ENCODE measurements around the gene EPG5. TPM values are rescaled to one million over a fixed set of nuclear protein-coding genes. Genes with fewer than 3 reads are reported as not detected.

EPG5 gene
- total and polyA plus RNA-seq, 2 of the 4 experiments (the other 2 are of a cell fraction) = 37.3 to 114 TPM

GRCh38 chr18:45954070-45954934 is 12.8 kb downstream of the EPG5 start:
- intact Hi-C loops (cut with micrococcal nuclease) = no loop called here
- H3K4me1 ChIP-seq (ENCODE audit: control insufficient read depth, insufficient read depth, low read length) = peaks cover 37% of the 10 kb centered on the region
- in situ Hi-C loops (cut with MboI; ENCODE audit: low sequenced_read_pairs) = no loop called here

More at GRCh38 chr18:45954070-45954934, 12.8 kb downstream of the EPG5 start:
- POLR2A ChIA-PET (ENCODE audit: unreplicated experiment) = interaction anchor here (0.5 to 1.2 kb wide), 2 partner anchors 9 to 221 kb away, joined by 4 to 7 read pairs; no protein-coding TSS in a partner anchor
- Histone ChIP-seq H4K5ac (ENCODE audit: low read depth, low read length) (peak overlapping the region; percentile 98), H2AK9ac (replicated peaks; ENCODE audit: low read depth, low read length, poor library complexity) (peak overlapping the region; percentile 10), H3K27ac (ENCODE audit: insufficient read depth, low read length) (peak overlapping the region; percentile 99), H2BK15ac (ENCODE audit: low read depth, low read length) (peak overlapping the region; percentile 100), H3K56ac (ENCODE audit: extremely low read depth, insufficient read depth, low read length) (peak overlapping the region; percentile 98), H3K4ac (ENCODE audit: low read depth, low read length) (peak overlapping the region; percentile 99), H3K9me1 (ENCODE audit: insufficient read depth, low read length) (peaks cover 11% of the 10 kb centered on the region), H3K79me1 (ENCODE audit: low read depth in 1 of 2, low read length in 2 of 2) (peaks cover 30 to 60% of the 10 kb centered on the region in 2 experiments), H2AFZ (replicated peaks; ENCODE audit: low read length, poor library complexity) (no peak overlapping the region), H3K18ac (ENCODE audit: low read depth, low read length) (peak overlapping the region; percentile 97), H3K4me2 (ENCODE audit: low read depth, low read length) (peak overlapping the region; percentile 57), H3K4me3 (ENCODE audit: insufficient read depth, low read depth, low read length) (no peak overlapping the region), H3K36me3 (ENCODE audit: control insufficient read depth, insufficient read depth, low read length) (peaks cover 24% of the 10 kb centered on the region), H4K20me1 (ENCODE audit: insufficient read depth, low read length) (no peaks in the 10 kb centered on the region), H3K14ac (replicated peaks; ENCODE audit: low read depth, low read length) (peak overlapping the region; percentile 99), H4K91ac (ENCODE audit: insufficient read depth, low read depth, low read length) (peak overlapping the region; percentile 100), H2BK5ac (ENCODE audit: low read depth, low read length, poor library complexity, severe bottlenecking) (peak overlapping the region; percentile 98), H3K9ac (ENCODE audit: low read depth, low read length) (peak overlapping the region; percentile 67), H4K8ac (ENCODE audit: low read depth in 2 of 2, low read length in 2 of 2) (peak overlapping the region; percentile 96 to 98), H3K9me3 (ENCODE audit: control insufficient read depth, insufficient read depth, low read length) (no peaks in the 10 kb centered on the region), H3K23ac (ENCODE audit: low read depth, low read length) (peak overlapping the region; percentile 99), H2BK20ac (ENCODE audit: low read depth, low read length) (peak overlapping the region; percentile 99), H2BK120ac (ENCODE audit: low read depth, low read length) (peak overlapping the region; percentile 99), H2AK5ac (ENCODE audit: low read depth, low read length) (peak overlapping the region; percentile 91), H3K27me3 (ENCODE audit: control insufficient read depth, insufficient read depth, low read length) (no peaks in the 10 kb centered on the region)
- CTCF ChIA-PET = interaction anchor here (1.3 kb wide), 1 partner anchor 13 kb away, joined by 6 read pairs; no protein-coding TSS in a partner anchor
- ATAC-seq (ENCODE audit: low read depth) (peak; percentile 70), DNase-seq (peak; percentile 95)
- dilution Hi-C loops (cut with HindIII; ENCODE audit: low sequenced_read_pairs, unreplicated experiment) = no loop called here
- TSS peak; percentile 96 for BruUV-seq (replicated peaks)
- TF ChIP-seq POLR2A (IDR thresholded peaks at IDR 0.05; ENCODE audit: low read depth, low read length) = no peak
- no peak for TF ChIP-seq ELK1 (IDR thresholded peaks at IDR 0.05; ENCODE audit: borderline replicate concordance, low read depth, low read length)
- 0 out of 2 replicates have a peak, but pooled peaks have one; percentile 37 for TF ChIP-seq BHLHE40 (IDR thresholded peaks at IDR 0.05; ENCODE audit: low read depth, low read length)
- no peak; the same call in 1 of the 2 replicates for TF ChIP-seq MAZ (IDR thresholded peaks at IDR 0.05; ENCODE audit: borderline replicate concordance, low read depth, low read length)
- TF ChIP-seq RCOR1 (IDR thresholded peaks at IDR 0.05; ENCODE audit: insufficient replicate concordance, low read length) = no peak
- no peak for TF ChIP-seq RAD21 (IDR thresholded peaks at IDR 0.05; ENCODE audit: low read length)
- peak; percentile 60 for TF ChIP-seq NFE2L2 (IDR thresholded peaks at IDR 0.05; ENCODE audit: low read depth, low read length)
- TF ChIP-seq MXI1 (IDR thresholded peaks at IDR 0.05; ENCODE audit: borderline replicate concordance, low read depth, low read length) = 0 out of 2 replicates have a peak, but pooled peaks have one; percentile 29
- 0 out of 2 replicates have a peak, but pooled peaks have one; percentile 52 for TF ChIP-seq MAFK (IDR thresholded peaks at IDR 0.05; ENCODE audit: low read depth, low read length)
- peak; percentile 91 for TF ChIP-seq FOS (IDR thresholded peaks at IDR 0.05; ENCODE audit: low read depth, low read length)
- no peak for TF ChIP-seq USF2 (IDR thresholded peaks at IDR 0.05; ENCODE audit: low read depth, low read length)
- no peak for TF ChIP-seq CHD1 (IDR thresholded peaks at IDR 0.05; ENCODE audit: low read depth, low read length)
- peak; percentile 39; the same call in 1 of the 2 replicates for TF ChIP-seq CEBPB (IDR thresholded peaks at IDR 0.05; ENCODE audit: low read depth, low read length)
- 0% methylated on average over 2 of the region's 7 CpGs; no CpG with 5 or more reads in 1 of the 2 experiments for WGBS, 2 experiments (ENCODE audit: extremely low coverage in 2 of 2, insufficient read length in 1 of 2)

Measured in IMR-90 (cell line).